ENCODE results near the gene GSTA2. TPM values are rescaled to one million over a fixed set of nuclear protein-coding genes. Genes with fewer than 3 reads are reported as not detected.

GSTA2 gene
- total RNA-seq, 2 donors from 2014 or later = not detected

- Mint-ChIP-seq H3K36me3 (no peaks in the 10 kb centered on the region), H3K4me3 (no peak overlapping the region), H3K4me1 (ENCODE audit: low read depth in 2 of 2) (no peaks in the 10 kb centered on the region), H3K9me3 (no peaks in the 10 kb centered on the region), H3K27me3 (peaks cover 8 to 16% of the 10 kb centered on the region in 2 donors), H3K27ac (no peak overlapping the region)
- ATAC-seq = no peak
- no peak for DNase-seq (ENCODE audit: low spot score)
Measured at GRCh38 chr6:52704060-52704459, 59.2 kb downstream of the GSTA2 start.

Other genes with a start within 250 kb of the GSTA2 start
- 1 to 10 TPM; 2.5 to 9.0 TPM for gene TRAM2, start 186.4 kb downstream of the GSTA2 start, total RNA-seq
- 10 to 100 TPM in 1 of 2 donors, 1 to 10 TPM in 1; 9.4 to 12.0 TPM for gene TMEM14A, start 92.4 kb downstream of the GSTA2 start, total RNA-seq
- gene GSTA1, start 40.3 kb upstream of the GSTA2 start, total RNA-seq = not detected
- not detected for gene GSTA5, start 77.3 kb upstream of the GSTA2 start, total RNA-seq
- gene GSTA3, start 146.2 kb upstream of the GSTA2 start, total RNA-seq = not detected
- 1 to 10 TPM in 1 of 2 donors, under 1 TPM in 1; 0.89 to 1.5 TPM for gene GSTA4, start 231.8 kb upstream of the GSTA2 start, total RNA-seq